Measurements from ENCODE around the gene CLEC16A.

The CLEC16A gene

GRCh38 chr16:11145173-11145818 lies 200.9 kb downstream of the CLEC16A start:
- no peak for DNase-seq

GRCh38 chr16:11145819-11146211 lies 201.5 kb downstream of the CLEC16A start:
- DNase-seq: no peak

GRCh38 chr16:11147033-11147753 lies 202.8 kb downstream of the CLEC16A start:
- no peak for DNase-seq

- no peak for DNase-seq
Observed at GRCh38 chr16:11147754-11148444, 203.5 kb downstream of the CLEC16A start.

- no peak for DNase-seq
Observed at GRCh38 chr16:11149011-11149616, 204.8 kb downstream of the CLEC16A start.

GRCh38 chr16:11150190-11150589 lies 205.8 kb downstream of the CLEC16A start:
- DNase-seq: no peak

- DNase-seq: peak; percentile 56
Observed at GRCh38 chr16:11151156-11151884, 207.0 kb downstream of the CLEC16A start.

GRCh38 chr16:11151885-11152629 lies 207.7 kb downstream of the CLEC16A start:
- DNase-seq: peak; percentile 74

- DNase-seq: peak; percentile 72
Observed at GRCh38 chr16:11152677-11153331, 208.4 kb downstream of the CLEC16A start.

GRCh38 chr16:11155284-11155806 lies 211.0 kb downstream of the CLEC16A start:
- no peak for DNase-seq

- no peak for DNase-seq
Observed at GRCh38 chr16:11156401-11156800, 212.0 kb downstream of the CLEC16A start.

- no peak for DNase-seq
Observed at GRCh38 chr16:11157143-11157542, 212.8 kb downstream of the CLEC16A start.

- DNase-seq: no peak
Observed at GRCh38 chr16:11158018-11158417, 213.7 kb downstream of the CLEC16A start.

- DNase-seq: no peak
Observed at GRCh38 chr16:11159282-11159681, 214.9 kb downstream of the CLEC16A start.

GRCh38 chr16:11160676-11161115 lies 216.3 kb downstream of the CLEC16A start:
- no peak for DNase-seq

- DNase-seq: no peak
Observed at GRCh38 chr16:11161439-11161838, 217.1 kb downstream of the CLEC16A start.

- no peak for DNase-seq
Observed at GRCh38 chr16:11161974-11162373, 217.6 kb downstream of the CLEC16A start.

- DNase-seq: no peak
Observed at GRCh38 chr16:11162586-11163268, 218.4 kb downstream of the CLEC16A start.

- no peak for DNase-seq
Observed at GRCh38 chr16:11163761-11164261, 219.4 kb downstream of the CLEC16A start.
